ENCODE results near the gene HOXB5. TPM values are rescaled to one million over a fixed set of nuclear protein-coding genes. Genes with fewer than 3 reads are reported as not detected.

The HOXB5 gene
- total RNA-seq, 1 experiment from 2014 or later, result 0.95 TPM

GRCh38 chr17:48558831-48559121 lies 34.8 kb downstream of the HOXB5 start:
- ATAC-seq, result no peak
- Histone ChIP-seq H3K9ac (ENCODE audit: low read length) (no peak overlapping the region), H3K4me2 (ENCODE audit: low read length) (no peak overlapping the region), H2AFZ (ENCODE audit: low read length) (no peak overlapping the region), H3K4me3 (ENCODE audit: low read length) (no peak overlapping the region), H3K36me3 (ENCODE audit: low read depth, low read length) (no peaks in the 10 kb centered on the region), H3K79me2 (ENCODE audit: low read length) (no peaks in the 10 kb centered on the region; the same call in 1 of the 2 replicates), H3K4me1 (ENCODE audit: insufficient read depth, low read length) (peaks cover 25% of the 10 kb centered on the region), H4K20me1 (ENCODE audit: low read length) (no peaks in the 10 kb centered on the region), H3K9me2 (replicated peaks; ENCODE audit: low read length) (no peaks in the 10 kb centered on the region), H3F3A (ENCODE audit: low read length, unreplicated experiment) (no peaks in the 10 kb centered on the region), H3K27me3 (ENCODE audit: low read length) (no peaks in the 10 kb centered on the region), H3K9me3 (ENCODE audit: low read length) (no peaks in the 10 kb centered on the region), H3K27ac (ENCODE audit: low read length) (no peak overlapping the region)
- TF ChIP-seq CTCF (conservative IDR thresholded peaks at IDR 0.05; ENCODE audit: low read depth, low read length) (no peak), EZH2phosphoT487 (IDR thresholded peaks at IDR 0.05; ENCODE audit: borderline replicate concordance, low read length) (no peak), EZH2 (IDR thresholded peaks at IDR 0.05; ENCODE audit: low read length, unreplicated experiment) (no peak)
- no peak for DNase-seq
- ChIA-PET CTCF (no interaction called here), POLR2A (ENCODE audit: unreplicated experiment) (no interaction called here)
- no TSS peak for BruUV-seq (replicated peaks)
- intact Hi-C loops (cut with micrococcal nuclease), result loop anchor here (5.0 kb wide), 1 partner anchor 61 kb away; no protein-coding TSS in a partner anchor

- intact Hi-C loops (cut with micrococcal nuclease), result loop anchor here (5.0 kb wide), 1 partner anchor 61 kb away; no protein-coding TSS in a partner anchor
- H3K9ac ChIP-seq (ENCODE audit: low read length), result no peak overlapping the region
- BruUV-seq (replicated peaks), result no TSS peak
- H3K9me3 ChIP-seq (ENCODE audit: low read length), result no peaks in the 10 kb centered on the region
- H3K27ac ChIP-seq (ENCODE audit: low read length), result no peak overlapping the region
- ATAC-seq (no peak), DNase-seq (no peak)
- ChIA-PET POLR2A (ENCODE audit: unreplicated experiment) (no interaction called here), CTCF (no interaction called here)
- no peaks in the 10 kb centered on the region for H3K36me3 ChIP-seq (ENCODE audit: low read depth, low read length)
- H3K9me2 ChIP-seq (replicated peaks; ENCODE audit: low read length), result no peaks in the 10 kb centered on the region
- no peak overlapping the region for H2AFZ ChIP-seq (ENCODE audit: low read length)
- H3F3A ChIP-seq (ENCODE audit: low read length, unreplicated experiment), result no peaks in the 10 kb centered on the region
- no peak overlapping the region for H3K4me3 ChIP-seq (ENCODE audit: low read length)
- H3K4me2 ChIP-seq (ENCODE audit: low read length), result no peak overlapping the region
- peaks cover 25% of the 10 kb centered on the region for H3K4me1 ChIP-seq (ENCODE audit: insufficient read depth, low read length)
- no peaks in the 10 kb centered on the region; the same call in 1 of the 2 replicates for H3K79me2 ChIP-seq (ENCODE audit: low read length)
- TF ChIP-seq CTCF (conservative IDR thresholded peaks at IDR 0.05; ENCODE audit: low read depth, low read length) (no peak), EZH2 (IDR thresholded peaks at IDR 0.05; ENCODE audit: low read length, unreplicated experiment) (no peak), EZH2phosphoT487 (IDR thresholded peaks at IDR 0.05; ENCODE audit: borderline replicate concordance, low read length) (no peak)
- H4K20me1 ChIP-seq (ENCODE audit: low read length), result no peaks in the 10 kb centered on the region
- H3K27me3 ChIP-seq (ENCODE audit: low read length), result no peaks in the 10 kb centered on the region
Measured at GRCh38 chr17:48558057-48558830, 35.3 kb downstream of the HOXB5 start.

All from PC-3 (cell line).